ENCODE results near the gene ARNT2. TPM values are rescaled to one million over a fixed set of nuclear protein-coding genes. Genes with fewer than 3 reads are reported as not detected.

The ARNT2 gene
- total and polyA plus RNA-seq, 3 donors from 2014 or later: 34.3 to 58.7 (median 50.2) TPM

DNA sequence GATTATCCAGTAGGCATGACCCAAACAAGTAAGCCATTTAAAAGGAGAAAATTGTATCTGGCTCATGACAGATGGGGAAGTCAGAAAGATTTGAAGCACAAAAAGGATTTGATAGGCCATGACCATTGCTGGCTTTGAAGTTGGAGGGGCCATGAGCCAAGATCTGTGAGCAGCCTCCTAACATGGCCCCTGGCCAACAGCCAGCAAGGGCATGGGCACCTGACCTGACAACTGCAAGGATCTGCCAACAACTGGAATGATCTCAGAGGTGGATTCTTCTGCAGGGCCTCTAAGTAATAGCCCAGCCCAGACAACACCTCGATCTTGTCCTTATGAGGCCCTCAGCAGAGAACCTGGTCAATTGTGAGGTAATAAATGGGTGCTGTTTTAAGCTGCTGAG is 93.0 kb downstream of the ARNT2 start:
- DNase-seq: no peak
- Histone ChIP-seq H3K36me3 (ENCODE audit: low read depth, missing control alignments) (no peaks in the 10 kb centered on the region), H3K9me3 (no peaks in the 10 kb centered on the region), H3K4me1 (peaks cover 34% of the 10 kb centered on the region), H3K27ac (no peak overlapping the region), H3K4me3 (no peak overlapping the region), H3K27me3 (no peaks in the 10 kb centered on the region)
- intact Hi-C loops (cut with DNase I; ENCODE audit: low total_unique reads): no loop called here
- TF ChIP-seq CTCF (IDR thresholded peaks at IDR 0.05) (no peak), POLR2A (IDR thresholded peaks at IDR 0.05) (no peak)
- WGBS, 2 donors: 100% methylated on average over 1 of the region's 1 CpG

- DNase-seq: no peak
- no peak overlapping the region for H3K4me3 ChIP-seq
- peaks cover 48% of the 10 kb centered on the region for H3K4me1 ChIP-seq
- TF ChIP-seq CTCF (IDR thresholded peaks at IDR 0.05) (no peak), POLR2A (IDR thresholded peaks at IDR 0.05) (no peak)
- no peaks in the 10 kb centered on the region for H3K9me3 ChIP-seq
- WGBS, 2 donors: 42 to 44% methylated on average over 4 of the region's 4 CpGs
- no peaks in the 10 kb centered on the region for H3K27me3 ChIP-seq
- intact Hi-C loops (cut with DNase I; ENCODE audit: low total_unique reads): no loop called here
- peak overlapping the region; percentile 40 to 78 for H3K27ac ChIP-seq
- no peaks in the 10 kb centered on the region for H3K36me3 ChIP-seq (ENCODE audit: low read depth, missing control alignments)
Observed at GRCh38 chr15:80498652-80499051, 94.5 kb downstream of the ARNT2 start.

- Histone ChIP-seq H3K9me3 (no peaks in the 10 kb centered on the region), H3K27me3 (no peaks in the 10 kb centered on the region), H3K36me3 (ENCODE audit: low read depth, missing control alignments) (no peaks in the 10 kb centered on the region), H3K27ac (peak overlapping the region; percentile 40 to 78), H3K4me3 (no peak overlapping the region), H3K4me1 (peaks cover 55% of the 10 kb centered on the region)
- 22 to 28% methylated on average over 1 of the region's 1 CpG for WGBS, 2 donors
- DNase-seq: peak; percentile 55
- intact Hi-C loops (cut with DNase I; ENCODE audit: low total_unique reads): no loop called here
- TF ChIP-seq POLR2A (IDR thresholded peaks at IDR 0.05) (no peak), CTCF (IDR thresholded peaks at IDR 0.05) (no peak)
Observed at GRCh38 chr15:80500021-80500420, 95.8 kb downstream of the ARNT2 start.

DNA sequence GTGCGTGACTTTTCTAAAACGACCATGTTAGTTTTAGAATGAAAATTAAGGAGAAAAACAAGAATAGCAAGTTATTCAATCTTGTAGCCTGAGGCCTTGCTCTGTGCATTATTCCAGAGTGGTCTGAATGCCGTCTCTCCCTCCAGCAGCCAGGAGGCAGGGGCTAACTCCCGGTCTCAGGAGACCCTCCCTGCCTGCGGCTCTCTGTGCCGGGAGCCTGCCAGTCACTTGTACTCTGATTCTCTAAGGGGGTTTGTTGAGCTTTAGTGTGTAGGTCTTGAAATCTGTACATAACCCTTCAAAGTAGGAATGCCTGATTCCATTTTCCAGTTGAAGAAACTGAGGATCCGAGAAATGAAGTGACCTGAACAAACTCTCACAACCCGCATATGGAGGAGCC is 97.3 kb downstream of the ARNT2 start:
- Histone ChIP-seq H3K9me3 (no peaks in the 10 kb centered on the region), H3K27me3 (no peaks in the 10 kb centered on the region), H3K4me3 (no peak overlapping the region), H3K36me3 (ENCODE audit: low read depth, missing control alignments) (no peaks in the 10 kb centered on the region), H3K4me1 (peaks cover 55% of the 10 kb centered on the region), H3K27ac (peak overlapping the region; percentile 75 to 79)
- TF ChIP-seq POLR2A (IDR thresholded peaks at IDR 0.05): no peak
- no peak for TF ChIP-seq CTCF (IDR thresholded peaks at IDR 0.05)
- WGBS, 2 donors: 89 to 94% methylated on average over 8 of the region's 8 CpGs
- DNase-seq: no peak
- intact Hi-C loops (cut with DNase I; ENCODE audit: low total_unique reads): no loop called here

- Histone ChIP-seq H3K36me3 (ENCODE audit: low read depth, missing control alignments) (no peaks in the 10 kb centered on the region), H3K9me3 (no peaks in the 10 kb centered on the region), H3K4me3 (no peak overlapping the region), H3K27ac (peak overlapping the region; percentile 75 to 79), H3K4me1 (peaks cover 55% of the 10 kb centered on the region), H3K27me3 (no peaks in the 10 kb centered on the region)
- TF ChIP-seq POLR2A (IDR thresholded peaks at IDR 0.05): no peak
- TF ChIP-seq CTCF (IDR thresholded peaks at IDR 0.05): no peak
- 43 to 48% methylated on average over 2 to 3 of the region's 3 CpGs for WGBS, 2 donors
- peak; percentile 66 for DNase-seq
- intact Hi-C loops (cut with DNase I; ENCODE audit: low total_unique reads): no loop called here
Observed at GRCh38 chr15:80502782-80503181, 98.6 kb downstream of the ARNT2 start.

Data from testis (tissue), 3 donors.